ENCODE measurements around the gene RBBP8.

Gene RBBP8

DNA sequence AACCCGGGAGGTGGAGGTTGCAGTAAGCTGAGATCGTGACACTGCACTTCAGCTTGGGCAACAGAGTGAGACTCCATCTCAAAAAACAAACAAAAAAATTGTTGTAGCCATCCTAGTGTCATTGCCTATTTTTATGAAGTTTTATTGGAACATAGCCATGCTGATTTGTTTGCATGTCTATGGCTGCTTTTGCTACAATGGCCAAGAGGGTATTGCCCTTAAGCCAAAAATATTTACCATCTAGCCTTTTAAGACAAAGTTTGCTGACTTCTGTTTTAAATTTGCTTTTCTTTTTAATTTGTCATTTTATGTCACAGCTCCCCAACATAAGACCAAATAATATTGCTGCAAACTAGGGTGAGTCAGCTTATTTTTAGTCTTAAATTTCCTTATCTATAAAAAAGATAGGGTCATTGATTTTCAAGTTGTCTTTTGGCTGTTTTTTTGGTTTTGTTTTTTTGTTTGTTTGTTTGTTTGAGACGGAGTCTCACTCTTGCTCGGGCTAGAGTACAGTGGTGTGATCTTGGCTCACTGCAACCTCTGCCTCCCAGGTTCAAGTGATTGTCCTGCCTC lies 132.2 kb downstream of the RBBP8 start:
- DNase-seq = no peak

- DNase-seq = no peak
These were observed 132.9 kb downstream of the RBBP8 start for GRCh38 chr18:23066060-23066459.

GRCh38 chr18:23066504-23067039 lies 133.4 kb downstream of the RBBP8 start:
- no peak for DNase-seq

GRCh38 chr18:23067236-23067635 lies 134.1 kb downstream of the RBBP8 start:
- DNase-seq = no peak

GRCh38 chr18:23068011-23068410 lies 134.9 kb downstream of the RBBP8 start:
- DNase-seq = no peak

- no peak for DNase-seq
These were observed 135.6 kb downstream of the RBBP8 start for GRCh38 chr18:23068570-23069310.

DNA sequence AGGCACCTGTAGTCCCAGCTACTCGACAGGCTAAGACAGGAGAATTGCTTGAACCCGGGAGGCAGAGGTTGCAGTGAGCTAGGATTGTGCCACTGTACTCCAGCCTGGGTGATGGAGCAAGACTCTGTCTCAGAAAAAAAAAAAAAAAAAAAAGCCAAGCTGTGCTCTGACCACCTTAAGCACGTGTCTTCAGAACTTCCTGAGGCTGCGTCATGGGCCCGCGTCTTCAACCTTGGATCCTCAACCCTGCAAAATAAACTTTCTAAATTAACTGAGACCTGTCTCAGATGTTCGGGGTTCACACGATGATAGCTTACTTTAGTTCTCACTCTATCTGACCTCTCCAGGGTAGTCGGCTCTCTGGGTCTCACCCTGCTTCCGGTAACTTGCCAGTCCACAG lies 136.4 kb downstream of the RBBP8 start:
- DNase-seq = peak; percentile 49 to 54

DNA sequence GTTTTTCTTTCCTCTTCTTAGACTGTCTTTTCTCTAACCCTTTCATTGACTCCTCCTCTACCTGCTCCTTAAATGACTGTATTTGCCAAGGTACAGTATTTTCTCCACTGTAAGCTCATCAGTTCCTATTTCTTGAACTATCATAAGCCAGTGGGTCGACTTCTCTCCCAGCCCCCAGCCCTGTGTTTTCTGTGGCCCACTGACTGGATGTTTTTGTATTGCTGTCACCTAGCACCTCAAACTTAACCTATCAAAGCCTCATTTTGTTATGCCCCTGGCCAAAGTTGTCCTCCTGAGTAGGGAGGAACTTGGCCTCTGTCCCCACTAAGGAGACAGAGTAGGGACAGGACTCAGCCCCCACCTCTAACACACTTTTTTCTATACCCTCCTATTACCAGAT lies 136.8 kb downstream of the RBBP8 start:
- no peak for DNase-seq

DNA sequence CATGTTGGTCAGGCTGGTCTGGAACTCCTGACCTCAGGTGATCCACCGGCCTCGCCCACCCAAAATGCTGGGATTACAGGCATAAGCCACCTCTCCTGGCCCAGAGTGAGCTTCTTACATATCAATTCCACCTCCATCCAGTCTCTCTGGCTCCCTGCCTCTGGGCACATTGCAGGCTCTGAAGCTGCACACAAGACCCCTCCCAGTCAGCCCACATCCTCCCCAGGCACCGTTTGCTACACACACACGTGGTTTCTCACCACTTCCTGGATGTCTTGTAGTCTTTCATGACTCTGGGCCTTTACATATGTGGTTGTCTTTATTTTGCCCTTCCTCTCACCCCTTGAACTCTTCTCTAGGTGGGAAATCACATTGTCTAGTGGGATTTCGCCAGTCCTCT lies 138.2 kb downstream of the RBBP8 start:
- DNase-seq = peak; percentile 82 to 89

GRCh38 chr18:23072079-23072478 lies 139.0 kb downstream of the RBBP8 start:
- no peak for DNase-seq

GRCh38 chr18:23073996-23074606 lies 141.0 kb downstream of the RBBP8 start:
- no peak for DNase-seq
